Measurements from ENCODE around the gene HOXD13. TPM values are rescaled to one million over a fixed set of nuclear protein-coding genes. Genes with fewer than 3 reads are reported as not detected.
A peak's percentile ranks its signal among the peaks of the same experiment; 100 is the strongest.

HOXD13 gene
- total and polyA plus RNA-seq, 2 donors, result 4.1 to 14.9 TPM

DNA sequence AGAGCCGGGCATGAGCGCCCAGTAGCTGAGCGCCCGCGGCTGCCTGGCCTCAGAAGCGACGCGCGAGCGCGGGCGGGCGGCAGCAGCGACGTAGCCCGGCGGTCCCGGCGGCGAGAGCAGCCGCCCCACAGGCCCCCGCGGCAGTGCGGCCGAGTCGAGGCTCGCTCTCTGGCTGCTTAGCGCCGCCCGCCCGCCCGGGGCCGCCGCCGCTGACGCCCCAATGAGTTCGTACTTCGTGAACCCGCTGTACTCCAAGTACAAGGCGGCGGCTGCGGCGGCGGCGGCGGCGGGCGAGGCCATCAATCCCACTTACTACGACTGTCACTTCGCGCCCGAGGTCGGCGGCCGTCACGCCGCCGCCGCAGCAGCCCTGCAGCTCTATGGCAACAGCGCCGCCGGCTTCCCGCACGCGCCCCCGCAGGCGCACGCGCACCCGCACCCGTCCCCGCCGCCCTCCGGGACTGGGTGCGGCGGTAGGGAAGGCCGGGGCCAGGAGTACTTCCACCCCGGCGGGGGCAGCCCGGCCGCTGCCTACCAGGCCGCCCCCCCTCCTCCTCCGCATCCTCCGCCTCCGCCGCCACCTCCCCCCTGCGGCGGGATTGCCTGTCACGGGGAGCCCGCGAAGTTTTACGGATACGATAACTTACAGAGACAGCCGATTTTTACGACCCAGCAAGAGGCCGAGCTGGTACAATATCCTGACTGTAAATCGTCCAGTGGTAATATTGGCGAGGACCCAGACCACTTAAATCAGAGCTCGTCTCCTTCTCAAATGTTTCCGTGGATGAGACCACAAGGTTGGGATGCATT, 37.8 kb downstream of the HOXD13 start:
- H3K27ac ChIP-seq (ENCODE audit: low read depth), result peak overlapping the region; percentile 79
- H3K4me1 ChIP-seq (ENCODE audit: insufficient read depth), result peaks cover 6% of the 10 kb centered on the region
- WGBS, result 1% methylated on average over 100 of the region's 100 CpGs
- peak overlapping the region; percentile 59 for H3K4me3 ChIP-seq (ENCODE audit: low read depth, low read length)
- no peak for DNase-seq (ENCODE audit: extremely low spot score)
- H3K36me3 ChIP-seq (ENCODE audit: insufficient read depth), result no peaks in the 10 kb centered on the region

DNA sequence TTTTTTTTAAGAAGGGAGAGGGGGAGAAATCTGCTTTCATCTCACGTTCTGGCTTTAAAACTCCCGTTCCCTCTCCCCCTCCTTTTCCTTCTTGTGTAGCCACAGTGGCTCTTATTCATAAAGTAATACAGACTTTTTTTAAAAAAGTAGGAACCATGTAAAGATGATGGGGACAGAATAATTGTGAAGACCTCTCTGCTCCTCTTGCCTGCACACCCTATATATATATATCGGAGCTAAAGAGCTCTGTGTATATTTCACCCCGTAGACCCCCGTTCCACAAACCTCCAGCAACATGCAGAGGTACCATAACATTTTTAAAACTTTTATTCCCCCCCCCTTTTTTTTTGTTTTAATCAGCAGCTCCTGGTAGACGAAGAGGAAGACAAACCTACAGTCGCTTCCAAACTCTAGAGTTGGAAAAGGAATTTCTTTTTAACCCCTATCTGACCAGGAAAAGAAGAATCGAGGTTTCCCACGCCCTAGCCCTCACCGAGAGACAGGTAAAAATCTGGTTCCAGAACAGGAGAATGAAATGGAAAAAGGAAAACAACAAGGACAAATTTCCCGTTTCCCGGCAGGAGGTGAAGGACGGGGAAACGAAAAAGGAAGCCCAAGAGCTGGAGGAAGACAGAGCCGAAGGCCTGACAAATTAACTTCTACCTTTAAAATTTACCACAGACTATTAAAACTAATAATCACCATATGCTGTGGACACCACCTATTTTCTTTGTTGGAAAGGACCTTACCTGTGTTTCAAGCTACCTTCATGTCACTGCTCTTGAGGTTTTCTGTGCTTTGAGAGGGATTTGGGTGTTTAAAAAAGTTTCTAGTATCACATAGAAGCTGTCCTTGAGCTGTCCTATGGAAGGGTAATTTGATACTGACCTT, 38.7 kb downstream of the HOXD13 start:
- WGBS, result 32% methylated on average over 15 of the region's 15 CpGs
- H3K4me1 ChIP-seq (ENCODE audit: insufficient read depth), result peaks cover 6% of the 10 kb centered on the region

DNA sequence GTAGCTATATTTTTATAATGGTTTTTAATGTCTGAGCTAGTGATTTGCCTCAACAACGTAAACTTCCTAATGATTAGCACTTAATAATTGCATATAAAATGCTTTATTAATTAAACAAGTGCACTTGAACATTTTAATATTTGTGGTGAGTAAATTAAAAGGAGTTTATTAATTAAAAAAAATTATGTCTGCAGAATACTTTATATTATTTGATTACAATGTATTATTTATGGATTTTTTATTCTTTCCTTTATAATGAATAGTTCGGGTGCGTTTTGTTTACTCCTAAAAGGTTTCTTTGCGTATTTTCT, 39.3 kb downstream of the HOXD13 start:
- 43% methylated on average over 4 of the region's 4 CpGs for WGBS
- no peak overlapping the region for H3K27ac ChIP-seq (ENCODE audit: low read depth)
- DNase-seq (ENCODE audit: extremely low spot score), result no peak
- peaks cover 6% of the 10 kb centered on the region for H3K4me1 ChIP-seq (ENCODE audit: insufficient read depth)
- no peaks in the 10 kb centered on the region for H3K36me3 ChIP-seq (ENCODE audit: insufficient read depth)
- peak overlapping the region; percentile 1 for H3K4me3 ChIP-seq (ENCODE audit: low read depth, low read length)

More for the DNA sequence above, 38.7 kb downstream of the HOXD13 start:
- Histone ChIP-seq H3K4me3 (ENCODE audit: low read depth, low read length) (peak overlapping the region; percentile 59), H3K27ac (ENCODE audit: low read depth) (peak overlapping the region; percentile 45), H3K36me3 (ENCODE audit: insufficient read depth) (no peaks in the 10 kb centered on the region)
- DNase-seq (ENCODE audit: extremely low spot score), result no peak

DNA sequence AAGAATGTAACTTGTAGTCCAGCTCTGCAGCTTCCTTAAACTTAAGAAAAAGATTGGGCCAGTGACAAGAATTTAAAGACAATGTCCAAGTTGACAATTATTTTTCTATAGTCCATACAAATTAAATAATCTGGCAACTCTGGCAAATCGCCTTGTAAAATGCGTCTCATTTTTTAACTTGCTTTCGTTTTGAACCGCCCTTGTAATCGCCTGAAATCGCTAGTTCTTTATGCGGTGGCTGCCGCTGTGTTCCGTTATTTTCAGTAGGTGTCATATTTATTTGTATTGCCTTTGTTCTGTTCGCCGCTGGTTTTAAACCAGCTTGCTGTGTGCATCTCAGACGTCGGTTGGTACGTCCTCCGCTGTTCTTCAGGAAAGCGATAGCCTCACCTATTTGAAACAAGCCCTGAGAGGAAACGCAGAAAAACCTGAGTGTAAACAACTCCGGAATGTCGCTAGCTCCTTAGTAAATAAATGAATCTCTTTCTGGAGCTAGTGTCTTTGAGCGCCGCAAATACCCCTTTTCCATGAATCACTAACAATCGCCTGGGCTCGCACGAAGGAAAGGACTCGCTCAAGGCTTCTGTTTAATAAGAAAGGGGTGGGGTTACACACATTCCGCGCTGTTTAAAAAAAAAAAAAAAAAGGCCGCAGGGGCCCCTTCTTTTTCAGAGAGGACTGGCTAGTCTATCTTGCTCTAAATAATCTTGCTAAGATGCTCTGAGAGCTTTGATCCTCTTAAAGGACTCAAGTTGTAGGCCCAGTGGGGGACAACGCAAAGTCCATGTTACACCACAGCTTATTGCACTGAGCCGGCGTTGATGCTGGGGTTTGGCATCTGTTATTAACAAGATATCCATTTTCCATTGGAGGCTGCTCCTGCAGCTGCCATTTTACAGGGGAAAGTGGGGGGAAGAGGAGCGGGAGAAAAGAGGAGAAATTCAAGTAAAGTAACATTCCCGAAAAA, 40.0 kb downstream of the HOXD13 start:
- H3K4me1 ChIP-seq (ENCODE audit: insufficient read depth), result peaks cover 6% of the 10 kb centered on the region
- 33% methylated on average over 33 of the region's 33 CpGs for WGBS
- no peaks in the 10 kb centered on the region for H3K36me3 ChIP-seq (ENCODE audit: insufficient read depth)
- peak overlapping the region; percentile 9 for H3K4me3 ChIP-seq (ENCODE audit: low read depth, low read length)
- no peak for DNase-seq (ENCODE audit: extremely low spot score)
- no peak overlapping the region for H3K27ac ChIP-seq (ENCODE audit: low read depth)

DNA sequence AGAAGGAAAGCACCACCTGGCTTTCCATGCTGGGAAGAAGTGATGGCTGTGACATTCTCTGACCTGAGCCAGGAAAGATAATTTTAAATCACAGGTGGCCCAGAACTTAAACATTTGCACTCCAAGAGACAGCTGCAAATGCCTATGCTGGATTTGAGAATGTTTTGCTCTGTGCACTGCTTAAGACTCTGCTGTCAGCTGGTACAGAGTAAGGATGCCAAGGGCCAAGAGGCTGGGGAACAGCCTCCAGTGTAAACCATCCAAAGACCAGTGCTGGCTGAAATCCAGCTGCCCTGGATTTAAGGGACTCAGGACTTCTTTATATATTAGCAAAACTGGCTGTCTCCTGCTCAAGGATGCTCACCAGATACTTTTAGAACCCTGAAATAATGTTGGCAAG, 40.9 kb downstream of the HOXD13 start:
- DNase-seq (ENCODE audit: extremely low spot score), result no peak
- H3K27ac ChIP-seq (ENCODE audit: low read depth), result no peak overlapping the region
- peaks cover 6% of the 10 kb centered on the region for H3K4me1 ChIP-seq (ENCODE audit: insufficient read depth)
- no peak overlapping the region for H3K4me3 ChIP-seq (ENCODE audit: low read depth, low read length)
- H3K36me3 ChIP-seq (ENCODE audit: insufficient read depth), result no peaks in the 10 kb centered on the region

DNA sequence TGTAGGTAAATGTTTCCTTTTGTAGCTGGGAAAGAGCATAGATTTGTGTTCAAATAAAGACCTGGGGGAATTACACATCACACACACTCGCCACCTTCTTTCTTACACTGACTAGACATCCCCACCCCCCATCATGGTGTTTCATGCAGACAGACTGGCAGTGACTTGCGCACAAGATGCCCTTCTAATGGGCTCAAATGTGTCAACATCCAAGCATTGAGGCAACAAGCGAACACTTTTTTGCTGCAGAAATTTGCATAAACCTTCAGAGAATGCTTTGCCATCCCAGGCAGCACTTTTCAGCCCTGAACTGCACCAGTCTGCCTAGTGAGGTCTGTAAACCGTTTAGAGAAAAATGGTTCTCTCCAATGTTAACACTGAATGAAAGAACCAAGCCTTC, 41.5 kb downstream of the HOXD13 start:
- Histone ChIP-seq H3K27ac (ENCODE audit: low read depth) (no peak overlapping the region), H3K4me1 (ENCODE audit: insufficient read depth) (peaks cover 6% of the 10 kb centered on the region), H3K4me3 (ENCODE audit: low read depth, low read length) (no peak overlapping the region), H3K36me3 (ENCODE audit: insufficient read depth) (no peaks in the 10 kb centered on the region)
- DNase-seq (ENCODE audit: extremely low spot score), result no peak
- WGBS, result 73% methylated on average over 4 of the region's 4 CpGs

DNA sequence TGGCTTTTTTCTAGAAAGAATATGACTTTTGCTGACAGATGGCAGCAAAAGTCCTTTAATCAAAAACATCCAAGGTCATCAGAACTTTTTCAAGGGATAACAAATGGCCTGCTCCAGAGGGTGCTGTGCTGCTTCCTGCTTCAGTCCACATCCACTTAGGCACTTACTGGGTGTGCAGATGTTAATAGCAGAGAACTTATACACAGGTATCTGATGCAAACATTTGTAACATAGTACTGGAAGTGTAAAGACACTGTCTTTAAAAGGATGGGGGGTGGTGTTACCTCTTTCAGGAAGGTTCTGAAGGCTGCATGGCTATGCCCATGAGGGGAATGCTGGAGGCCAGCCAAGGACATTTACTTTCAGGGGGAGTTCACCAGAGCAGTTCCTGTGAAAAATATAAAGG, 42.5 kb downstream of the HOXD13 start:
- Histone ChIP-seq H3K27ac (ENCODE audit: low read depth) (no peak overlapping the region), H3K36me3 (ENCODE audit: insufficient read depth) (no peaks in the 10 kb centered on the region), H3K4me1 (ENCODE audit: insufficient read depth) (peaks cover 4% of the 10 kb centered on the region), H3K4me3 (ENCODE audit: low read depth, low read length) (no peak overlapping the region)
- no peak for DNase-seq (ENCODE audit: extremely low spot score)

DNA sequence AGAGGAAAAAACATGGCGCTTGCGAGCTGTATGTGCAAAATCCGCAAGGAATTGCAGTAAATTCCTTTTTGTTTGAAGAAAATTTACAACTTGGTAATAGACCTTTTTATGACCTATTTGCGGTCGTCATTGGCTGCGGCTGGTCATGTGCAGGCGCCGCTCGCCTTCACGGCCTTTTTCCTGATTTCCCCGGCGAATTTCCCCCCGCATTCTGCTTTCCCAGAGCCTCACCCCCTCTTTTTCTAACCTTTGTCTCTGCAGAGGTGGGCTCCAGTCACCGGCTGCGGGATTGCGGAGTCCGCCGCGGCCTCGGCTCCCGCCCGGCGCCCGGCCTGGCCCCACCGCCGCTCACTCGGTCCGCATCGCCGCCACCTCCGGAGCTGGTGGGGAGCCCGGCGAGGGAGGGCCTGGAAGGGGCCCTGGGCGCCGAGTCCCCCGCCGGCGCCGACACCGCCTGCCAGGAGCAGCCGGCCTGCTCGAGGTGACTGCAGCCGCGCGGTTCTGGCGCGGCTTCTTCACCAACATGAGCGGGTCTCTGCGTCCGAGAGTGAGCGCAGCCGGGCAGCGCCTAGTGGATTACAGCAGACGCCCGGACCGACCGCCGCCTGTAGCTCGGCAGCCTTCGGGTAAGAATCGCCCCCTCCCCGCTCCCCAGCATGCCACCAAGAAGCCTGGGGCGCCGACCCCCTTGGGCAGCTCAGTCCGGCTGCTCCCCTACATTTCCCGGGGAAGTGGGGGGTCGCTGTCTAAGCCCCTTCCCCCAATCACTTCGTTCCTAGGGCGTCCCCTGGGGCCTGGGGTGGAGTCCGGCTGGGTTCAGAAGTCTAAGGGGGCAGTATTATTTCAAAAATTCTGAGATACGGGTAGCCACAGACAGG, 44.1 kb downstream of the HOXD13 start:
- Histone ChIP-seq H3K36me3 (ENCODE audit: insufficient read depth) (no peaks in the 10 kb centered on the region), H3K4me3 (ENCODE audit: low read depth, low read length) (peak overlapping the region; percentile 50), H3K4me1 (ENCODE audit: insufficient read depth) (no peaks in the 10 kb centered on the region), H3K27ac (ENCODE audit: low read depth) (peak overlapping the region; percentile 69)
- no peak for DNase-seq (ENCODE audit: extremely low spot score)
- 2% methylated on average over 71 of the region's 71 CpGs for WGBS

DNA sequence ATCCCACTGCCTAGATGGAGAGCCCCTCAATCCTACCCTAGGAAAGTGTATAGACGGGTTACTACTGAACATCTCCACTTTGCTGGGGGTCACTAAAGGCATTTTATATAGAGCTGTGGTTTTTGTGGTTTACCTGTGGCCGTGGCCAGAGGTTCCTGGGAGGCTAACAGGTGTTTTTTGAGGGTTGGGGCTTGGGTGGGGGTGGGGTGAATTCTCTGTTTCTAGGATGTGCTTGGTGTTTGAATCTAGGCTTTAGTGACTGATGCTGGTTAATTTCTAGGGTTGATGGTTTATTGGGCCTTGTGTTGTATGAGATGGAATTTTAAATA, 44.7 kb downstream of the HOXD13 start:
- Histone ChIP-seq H3K27ac (ENCODE audit: low read depth) (peak overlapping the region; percentile 69), H3K4me1 (ENCODE audit: insufficient read depth) (no peaks in the 10 kb centered on the region), H3K36me3 (ENCODE audit: insufficient read depth) (no peaks in the 10 kb centered on the region), H3K4me3 (ENCODE audit: low read depth, low read length) (peak overlapping the region; percentile 50)
- WGBS, result 33% methylated on average over 2 of the region's 2 CpGs
- no peak for DNase-seq (ENCODE audit: extremely low spot score)

DNA sequence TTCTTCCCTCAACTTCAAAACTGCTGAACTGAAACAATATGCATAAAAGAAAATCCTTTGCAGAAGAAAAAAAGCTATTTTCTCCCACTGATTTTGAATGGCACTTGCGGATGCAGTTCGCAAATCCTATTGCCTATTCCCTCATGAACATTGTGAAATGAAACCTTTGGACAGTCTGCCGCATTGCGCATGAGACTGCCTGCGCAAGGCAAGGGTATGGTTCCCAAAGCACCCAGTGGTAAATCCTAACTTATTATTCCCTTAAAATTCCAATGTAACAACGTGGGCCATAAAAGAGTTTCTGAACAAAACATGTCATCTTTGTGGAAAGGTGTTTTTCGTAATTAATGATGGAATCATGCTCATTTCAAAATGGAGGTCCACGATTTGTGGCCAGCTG, 45.4 kb downstream of the HOXD13 start:
- H3K36me3 ChIP-seq (ENCODE audit: insufficient read depth), result no peaks in the 10 kb centered on the region
- H3K4me3 ChIP-seq (ENCODE audit: low read depth, low read length), result no peak overlapping the region
- no peak overlapping the region for H3K27ac ChIP-seq (ENCODE audit: low read depth)
- 61% methylated on average over 8 of the region's 8 CpGs for WGBS
- H3K4me1 ChIP-seq (ENCODE audit: insufficient read depth), result no peaks in the 10 kb centered on the region
- no peak for DNase-seq (ENCODE audit: extremely low spot score)

DNA sequence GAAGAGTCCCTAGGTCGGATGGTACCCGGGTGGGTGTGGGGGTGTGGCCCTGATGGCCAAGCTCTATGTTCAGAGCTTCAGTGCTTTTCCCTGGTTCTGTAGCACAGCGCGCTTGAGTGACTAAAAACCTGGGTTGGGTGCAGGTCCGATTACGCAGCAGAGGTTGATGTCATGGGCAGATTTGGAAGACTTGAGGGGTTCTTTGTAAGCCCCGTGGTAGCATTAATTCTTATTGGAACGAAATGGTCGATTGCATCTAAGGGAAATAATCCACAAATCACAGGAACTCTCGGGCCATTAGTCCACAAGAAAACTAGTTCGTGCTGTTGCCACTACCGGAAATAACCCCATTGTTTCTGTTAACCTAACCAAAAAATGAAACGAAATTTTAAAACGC, 46.0 kb downstream of the HOXD13 start:
- no peak overlapping the region for H3K27ac ChIP-seq (ENCODE audit: low read depth)

DNA sequence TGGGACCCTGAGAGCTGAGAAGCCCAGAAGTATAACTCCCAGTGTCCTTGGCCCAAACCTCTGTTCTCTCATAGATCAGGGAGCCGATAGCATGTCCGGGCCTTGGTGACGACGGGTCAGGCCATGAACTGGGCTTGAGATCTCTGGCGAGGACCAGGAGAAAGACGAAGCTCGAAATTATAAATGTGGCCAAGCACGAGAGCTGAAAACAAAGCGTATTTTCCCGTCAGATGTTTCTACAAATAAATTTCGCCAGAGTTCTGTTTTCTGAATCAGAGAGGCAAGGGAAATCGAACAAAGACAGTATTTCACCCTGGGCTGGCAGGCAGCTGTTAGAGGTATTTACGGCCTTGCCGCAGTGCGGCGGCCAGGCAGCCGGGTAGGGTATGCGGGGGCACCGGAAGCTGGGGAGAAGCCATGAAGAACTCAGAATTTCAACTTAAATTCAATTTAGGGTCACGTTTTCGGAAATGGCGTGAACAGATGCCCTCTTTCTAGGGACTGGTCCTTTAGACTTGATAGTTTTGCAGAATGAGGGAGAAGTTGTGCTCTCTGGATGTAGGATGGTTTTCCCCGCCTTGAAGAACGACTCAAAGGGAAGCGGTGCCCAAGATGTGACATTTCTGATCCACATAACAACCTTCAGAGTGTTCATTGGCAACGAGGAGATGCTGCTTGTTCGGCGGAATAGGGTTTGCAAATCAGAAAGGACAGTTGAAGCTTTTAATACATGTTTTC, 46.6 kb downstream of the HOXD13 start:
- no peak for DNase-seq (ENCODE audit: extremely low spot score)
- Histone ChIP-seq H3K4me1 (ENCODE audit: insufficient read depth) (no peaks in the 10 kb centered on the region), H3K4me3 (ENCODE audit: low read depth, low read length) (no peak overlapping the region), H3K27ac (ENCODE audit: low read depth) (no peak overlapping the region), H3K36me3 (ENCODE audit: insufficient read depth) (no peaks in the 10 kb centered on the region)
- WGBS, result 38% methylated on average over 28 of the region's 28 CpGs

More for the DNA sequence above, 46.0 kb downstream of the HOXD13 start:
- Histone ChIP-seq H3K4me1 (ENCODE audit: insufficient read depth) (no peaks in the 10 kb centered on the region), H3K36me3 (ENCODE audit: insufficient read depth) (no peaks in the 10 kb centered on the region), H3K4me3 (ENCODE audit: low read depth, low read length) (no peak overlapping the region)
- DNase-seq (ENCODE audit: extremely low spot score), result no peak
- WGBS, result 33% methylated on average over 14 of the region's 14 CpGs
